Omental fat pad (tissue), 4 donors: ENCODE results near the gene SPATA32. TPM values are rescaled to one million over a fixed set of nuclear protein-coding genes. Genes with fewer than 3 reads are reported as not detected.

Source experiments
- ATAC-seq: fragments of 150-250 bp; one replicate; pipeline ENCODE4 v1.9.1; 2016; ENCODE audit warnings: mild to moderate bottlenecking, moderate library complexity; ENCODE audit not compliant: low FRiP score
- DNase-seq: peaks from one replicate; pipeline ENCODE4 v3.0.0-alpha.2; 2019; ENCODE audit warnings: low spot score
- CTCF ChIP-seq, 3 donors: fragments of 450-650 bp; IDR thresholded peaks; one replicate each; pipeline ENCODE4 v1.5.1; 2016 to 2017; ENCODE audit warnings: antibody characterized with exemption in 3 of 3, mild to moderate bottlenecking in 3 of 3, moderate library complexity in 2 of 3
- total RNA-seq, 4 donors: library from RNA; depleted of rRNA; stranded (reverse); fragments of >200 nt; gene quantifications; one replicate each; pipeline ENCODE4 v1.1.0, GENCODE V29; 2016

SPATA32 gene
- total RNA-seq, 4 donors from 2014 or later = 0.65 TPM; not detected in 3

- ATAC-seq (no peak), DNase-seq (no peak)
- TF ChIP-seq CTCF (IDR thresholded peaks at IDR 0.05) = no peak
Observed at GRCh38 chr17:45287526-45288500, 25.9 kb upstream of the SPATA32 start.

- DNase-seq (no peak), ATAC-seq (no peak)
- TF ChIP-seq CTCF (IDR thresholded peaks at IDR 0.05) = no peak
Observed at GRCh38 chr17:45286286-45286685, 24.4 kb upstream of the SPATA32 start.

GRCh38 chr17:45284176-45285140 is 22.6 kb upstream of the SPATA32 start:
- ATAC-seq (no peak), DNase-seq (no peak)
- TF ChIP-seq CTCF (IDR thresholded peaks at IDR 0.05) = no peak

- TF ChIP-seq CTCF (IDR thresholded peaks at IDR 0.05) = no peak
- DNase-seq (no peak), ATAC-seq (no peak)
Observed at GRCh38 chr17:45283711-45284110, 21.8 kb upstream of the SPATA32 start.

GRCh38 chr17:45282683-45283644 is 21.1 kb upstream of the SPATA32 start:
- TF ChIP-seq CTCF (IDR thresholded peaks at IDR 0.05) = no peak

GRCh38 chr17:45279898-45280297 is 18.0 kb upstream of the SPATA32 start:
- ATAC-seq (no peak), DNase-seq (no peak)
- no peak for TF ChIP-seq CTCF (IDR thresholded peaks at IDR 0.05)

More at GRCh38 chr17:45282683-45283644, 21.1 kb upstream of the SPATA32 start:
- no peak for DNase-seq
- ATAC-seq = no peak
